K562 treated with DMSO at 1 percent for 24 hours (cell line): ENCODE results near the gene CXCL5. TPM values are rescaled to one million over a fixed set of nuclear protein-coding genes. Genes with fewer than 3 reads are reported as not detected.

Experiments used
- total RNA-seq: library from RNA; unstranded; fragments of 300-600 nt; gene quantifications from 2 replicates; pipeline ENCODE4 v1.2.3, GENCODE V29; 2022; ENCODE audit warnings: low read depth; ENCODE audit not compliant: insufficient read depth

CXCL5 gene
- total RNA-seq: not detected in 2 replicates

GRCh38 chr4:73998040-73999011 lies at the start of gene CXCL5:
Gene CXCL5, minus strand, starts transcription at chr4:73998677. Its CDS starts 96 bp downstream, at chr4:73998581.

GRCh38 chr4:74038425-74039314 lies 40.2 kb upstream of the CXCL5 start, which contains the start of gene CXCL3:
Gene CXCL3, minus strand, starts transcription at chr4:74038689. Its CDS starts 78 bp downstream, at chr4:74038611.

GRCh38 chr4:73988061-73988460 lies 10.4 kb downstream of the CXCL5 start, which contains the start of gene PPBP:
Gene PPBP, minus strand, starts transcription at chr4:73988190. Its CDS starts 87 bp downstream, at chr4:73988103.

Other genes starting within 250 kb of the CXCL5 start
- gene CXCL6, start 162.0 kb downstream of the CXCL5 start, total RNA-seq: not detected in 2 replicates
- gene PF4V1, start 145.4 kb downstream of the CXCL5 start, total RNA-seq: not detected in 2 replicates
- gene CXCL1, start 129.3 kb downstream of the CXCL5 start, total RNA-seq: 8.5 and 12.1 TPM in 2 replicates
- not detected in 2 replicates for gene PF4, start 16.6 kb downstream of the CXCL5 start, total RNA-seq
- gene PPBP, start 10.5 kb downstream of the CXCL5 start, total RNA-seq: 0.82 TPM in 1 of 2 replicates, not detected in the other
- 23.7 and 28.8 TPM in 2 replicates for gene CXCL3, start 40.0 kb upstream of the CXCL5 start, total RNA-seq
- gene CXCL2, start 100.5 kb upstream of the CXCL5 start, total RNA-seq: 25.4 and 26.6 TPM in 2 replicates
- 4.6 and 7.5 TPM in 2 replicates for gene MTHFD2L, start 159.4 kb upstream of the CXCL5 start, total RNA-seq